Retinal pigment epithelial cell (primary cell): ENCODE results near the gene C9orf72.
A peak's percentile ranks its signal among the peaks of the same experiment; 100 is the strongest.

ENCODE experiments used
- DNase-seq: peaks from one replicate; pipeline ENCODE4 v3.0.0-alpha.2; 2010; ENCODE audit warnings: low read depth
- H3K4me3 ChIP-seq: 2 replicates; pipeline ENCODE4 v1.5.1; 2011; ENCODE audit warnings: mild to moderate bottlenecking, low read length, control low read depth, moderate library complexity
- CTCF ChIP-seq: conservative IDR thresholded peaks from 2 replicates; pipeline ENCODE4 v1.5.1; 2011; ENCODE audit warnings: low read depth, low read length, control low read depth, inconsistent platforms

Gene C9orf72

DNA sequence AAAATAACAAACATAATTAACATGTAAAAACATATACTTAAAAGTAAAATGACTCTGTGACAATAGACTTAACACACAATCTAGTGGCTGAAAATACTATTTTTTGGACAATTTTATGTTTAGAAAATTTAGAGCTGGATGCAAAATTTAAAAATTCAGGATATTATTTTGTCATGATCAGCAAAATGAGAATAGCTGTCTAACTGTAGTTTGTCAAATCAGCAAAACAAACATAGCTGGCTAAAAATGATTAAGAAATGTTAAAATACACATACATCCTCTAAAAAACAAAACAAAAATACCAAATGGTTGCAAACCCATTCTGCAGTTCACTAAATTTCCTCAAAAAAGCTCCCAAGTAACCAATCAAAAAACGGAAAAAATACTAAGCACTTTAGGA lies 18.6 kb downstream of the C9orf72 start:
- DNase-seq, result no peak
- no peak overlapping the region for H3K4me3 ChIP-seq
- no peak for TF ChIP-seq CTCF

GRCh38 chr9:27549196-27549755 lies 24.0 kb downstream of the C9orf72 start:
- TF ChIP-seq CTCF, result no peak
- H3K4me3 ChIP-seq, result no peak overlapping the region
- DNase-seq, result no peak

- no peak for DNase-seq
- H3K4me3 ChIP-seq, result no peak overlapping the region
- peak; percentile 50 for TF ChIP-seq CTCF
These were observed 25.1 kb downstream of the C9orf72 start for GRCh38 chr9:27548055-27548741.

GRCh38 chr9:27545471-27545870 lies 27.8 kb downstream of the C9orf72 start:
- no peak overlapping the region for H3K4me3 ChIP-seq
- TF ChIP-seq CTCF, result no peak

DNA sequence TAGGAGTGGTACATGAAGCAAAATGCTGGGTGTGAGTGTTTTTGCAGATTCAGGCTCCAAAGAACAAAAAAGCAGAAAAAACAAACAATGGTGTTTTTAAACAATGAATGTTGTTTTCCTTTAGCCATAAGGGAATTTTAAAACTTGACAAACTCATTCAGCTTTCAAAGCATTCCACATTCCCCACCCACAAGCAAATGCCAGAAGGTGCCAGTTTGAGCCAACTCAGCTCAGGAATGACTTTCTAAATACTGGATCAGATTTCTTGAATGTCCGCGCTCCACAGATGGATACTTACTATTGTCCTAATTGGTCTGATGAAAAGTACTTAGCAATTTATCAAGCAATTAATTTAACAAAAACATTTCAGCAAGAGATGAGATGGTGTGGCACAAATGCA lies 30.8 kb downstream of the C9orf72 start:
- no peak for TF ChIP-seq CTCF
- DNase-seq, result peak; percentile 39
- H3K4me3 ChIP-seq, result no peak overlapping the region

More at GRCh38 chr9:27545471-27545870, 27.8 kb downstream of the C9orf72 start:
- no peak for DNase-seq

DNA sequence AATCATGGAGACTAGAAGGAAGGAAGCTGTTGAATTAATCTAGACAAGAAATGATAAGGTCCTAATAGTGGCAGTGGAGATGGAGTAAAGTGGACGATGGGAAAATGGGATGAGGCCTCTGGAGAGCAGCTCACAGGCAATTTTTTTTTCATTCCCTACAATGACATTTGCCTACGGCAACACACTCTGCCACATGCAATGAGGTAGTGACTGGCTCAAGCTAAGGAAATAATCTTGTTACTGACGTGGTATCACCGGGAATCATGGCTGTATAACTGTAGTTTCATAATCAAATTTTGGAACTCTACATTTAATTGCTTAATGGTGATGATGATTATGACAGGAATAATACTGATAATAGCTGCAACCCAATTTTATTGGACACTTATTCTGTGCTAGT lies 31.5 kb downstream of the C9orf72 start:
- TF ChIP-seq CTCF, result no peak
- no peak overlapping the region for H3K4me3 ChIP-seq
- no peak for DNase-seq

DNA sequence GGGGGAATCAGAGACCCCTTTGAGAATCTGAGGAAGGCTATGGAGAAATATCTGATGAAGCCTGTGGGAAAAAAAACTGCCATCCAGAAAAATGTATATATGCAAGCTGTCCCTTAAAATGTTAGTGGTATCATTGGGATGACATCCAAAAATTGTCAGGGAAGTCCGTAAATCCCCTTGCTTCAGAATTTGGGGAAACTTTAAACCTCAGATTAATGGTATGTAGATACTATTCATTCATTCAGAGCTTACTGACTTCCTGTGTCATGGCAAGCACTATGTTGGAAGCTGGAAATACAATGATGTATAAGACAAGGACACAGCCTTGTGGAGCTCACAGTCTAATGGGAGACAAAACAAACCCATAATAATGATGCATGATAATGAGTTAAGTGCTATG lies 32.8 kb downstream of the C9orf72 start:
- H3K4me3 ChIP-seq, result no peak overlapping the region
- DNase-seq, result no peak
- TF ChIP-seq CTCF, result no peak
